ENCODE measurements around the gene PPP6R3.

GRCh38 chr11:68457216-68457897 lies 3.2 kb upstream of the PPP6R3 start:
- no peak for TF ChIP-seq CTCF (IDR thresholded peaks at IDR 0.05; ENCODE audit: low read length)
- no peak for TF ChIP-seq EZH2 (IDR thresholded peaks at IDR 0.05; ENCODE audit: borderline replicate concordance, low read length)

Measured in OCI-LY1 (cell line).